Fibroblast of mammary gland (primary cell): ENCODE results near the gene ATP2C2.

ENCODE experiments used
- DNase-seq: peaks from one replicate; pipeline ENCODE4 v3.0.0-alpha.2; 2010; ENCODE audit warnings: low read depth
- H3K4me3 ChIP-seq: 2 replicates; pipeline ENCODE4 v1.5.1; 2011; ENCODE audit warnings: low read depth, mild to moderate bottlenecking, low read length, moderate library complexity; ENCODE audit not compliant: control insufficient read depth
- TF ChIP-seq, protein P1 (sequence below): conservative IDR thresholded peaks from 2 replicates; pipeline ENCODE4 v1.5.1; 2011; ENCODE audit warnings: low read depth, low read length, inconsistent platforms; ENCODE audit not compliant: control insufficient read depth, insufficient read depth

The ATP2C2 gene

DNA sequence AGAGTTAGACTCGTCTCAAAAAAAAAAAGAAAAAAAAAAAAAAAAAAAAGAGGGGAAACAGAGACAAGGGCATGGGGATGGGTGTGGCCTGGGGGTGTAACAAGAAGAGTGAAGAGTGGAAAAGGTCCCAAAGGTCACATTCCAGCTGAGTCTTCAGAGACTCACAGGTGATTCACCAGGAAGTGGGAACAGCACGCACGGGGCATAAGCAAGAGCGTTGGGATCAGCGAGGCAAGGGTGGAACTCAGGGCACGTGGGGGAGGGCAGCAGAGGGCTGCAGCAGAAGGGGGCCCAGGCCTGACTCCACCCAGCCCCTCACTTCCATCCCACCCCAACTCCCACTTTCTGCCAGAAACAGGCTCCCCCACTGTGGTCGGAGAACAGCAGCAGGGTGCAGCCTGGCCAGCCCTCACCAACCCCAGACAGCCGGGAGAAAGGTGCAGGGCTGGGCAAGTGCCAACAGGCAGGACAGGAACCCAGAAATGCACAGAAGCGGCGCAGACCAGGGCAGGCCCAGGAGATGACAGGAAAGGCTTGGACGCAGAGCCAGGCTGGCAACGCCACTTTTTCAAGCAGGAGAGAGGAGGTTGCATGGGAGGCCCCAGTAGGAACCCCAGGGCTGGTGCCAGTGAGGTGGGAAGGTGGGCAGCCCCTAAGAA, 132.9 kb downstream of the ATP2C2 start:
- TF ChIP-seq, protein P1, sequence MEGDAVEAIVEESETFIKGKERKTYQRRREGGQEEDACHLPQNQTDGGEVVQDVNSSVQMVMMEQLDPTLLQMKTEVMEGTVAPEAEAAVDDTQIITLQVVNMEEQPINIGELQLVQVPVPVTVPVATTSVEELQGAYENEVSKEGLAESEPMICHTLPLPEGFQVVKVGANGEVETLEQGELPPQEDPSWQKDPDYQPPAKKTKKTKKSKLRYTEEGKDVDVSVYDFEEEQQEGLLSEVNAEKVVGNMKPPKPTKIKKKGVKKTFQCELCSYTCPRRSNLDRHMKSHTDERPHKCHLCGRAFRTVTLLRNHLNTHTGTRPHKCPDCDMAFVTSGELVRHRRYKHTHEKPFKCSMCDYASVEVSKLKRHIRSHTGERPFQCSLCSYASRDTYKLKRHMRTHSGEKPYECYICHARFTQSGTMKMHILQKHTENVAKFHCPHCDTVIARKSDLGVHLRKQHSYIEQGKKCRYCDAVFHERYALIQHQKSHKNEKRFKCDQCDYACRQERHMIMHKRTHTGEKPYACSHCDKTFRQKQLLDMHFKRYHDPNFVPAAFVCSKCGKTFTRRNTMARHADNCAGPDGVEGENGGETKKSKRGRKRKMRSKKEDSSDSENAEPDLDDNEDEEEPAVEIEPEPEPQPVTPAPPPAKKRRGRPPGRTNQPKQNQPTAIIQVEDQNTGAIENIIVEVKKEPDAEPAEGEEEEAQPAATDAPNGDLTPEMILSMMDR, result no peak
- DNase-seq, result peak; percentile 79
- no peak overlapping the region for H3K4me3 ChIP-seq

DNA sequence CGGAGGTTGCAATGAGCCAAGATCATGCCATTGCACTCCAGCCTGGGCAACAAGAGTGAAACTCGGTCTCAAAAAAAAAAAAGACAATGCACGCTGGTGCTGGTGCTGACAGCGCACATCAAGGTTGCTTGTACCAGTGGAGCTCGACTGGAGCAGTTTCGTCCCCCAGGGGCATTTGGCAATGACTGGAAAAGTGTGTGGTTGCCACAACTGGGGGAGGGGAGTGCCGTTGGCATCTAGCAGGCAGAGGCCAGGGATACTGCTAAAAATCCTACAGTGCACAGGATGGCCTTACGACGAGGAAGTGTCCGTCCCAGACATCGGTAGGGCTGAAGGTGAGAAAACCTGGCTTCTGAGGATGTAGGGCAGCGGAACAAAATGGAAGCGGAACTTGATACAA, 133.7 kb downstream of the ATP2C2 start:
- no peak overlapping the region for H3K4me3 ChIP-seq
- TF ChIP-seq, protein P1, result no peak
- no peak for DNase-seq

DNA sequence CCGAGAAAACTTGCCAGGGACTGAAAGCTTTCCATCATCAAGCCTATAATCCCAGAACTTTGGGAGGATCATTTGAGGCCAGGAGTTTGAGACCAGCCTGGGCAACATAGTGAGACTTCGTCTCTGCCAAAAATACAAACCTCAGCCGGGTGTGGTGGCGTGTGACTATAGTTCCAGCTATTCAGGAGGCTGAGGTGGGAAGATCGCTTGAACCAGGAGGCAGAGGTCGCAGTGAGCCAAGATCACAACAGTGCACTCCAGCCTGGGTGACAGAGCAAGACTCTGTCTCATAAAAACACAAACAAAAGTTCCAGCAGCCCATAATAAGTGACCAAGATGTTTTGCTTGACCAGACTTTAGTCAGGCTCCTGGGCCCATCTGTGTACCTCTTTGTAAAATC, 134.2 kb downstream of the ATP2C2 start:
- TF ChIP-seq, protein P1, result no peak
- H3K4me3 ChIP-seq, result no peak overlapping the region
- DNase-seq, result peak; percentile 41

DNA sequence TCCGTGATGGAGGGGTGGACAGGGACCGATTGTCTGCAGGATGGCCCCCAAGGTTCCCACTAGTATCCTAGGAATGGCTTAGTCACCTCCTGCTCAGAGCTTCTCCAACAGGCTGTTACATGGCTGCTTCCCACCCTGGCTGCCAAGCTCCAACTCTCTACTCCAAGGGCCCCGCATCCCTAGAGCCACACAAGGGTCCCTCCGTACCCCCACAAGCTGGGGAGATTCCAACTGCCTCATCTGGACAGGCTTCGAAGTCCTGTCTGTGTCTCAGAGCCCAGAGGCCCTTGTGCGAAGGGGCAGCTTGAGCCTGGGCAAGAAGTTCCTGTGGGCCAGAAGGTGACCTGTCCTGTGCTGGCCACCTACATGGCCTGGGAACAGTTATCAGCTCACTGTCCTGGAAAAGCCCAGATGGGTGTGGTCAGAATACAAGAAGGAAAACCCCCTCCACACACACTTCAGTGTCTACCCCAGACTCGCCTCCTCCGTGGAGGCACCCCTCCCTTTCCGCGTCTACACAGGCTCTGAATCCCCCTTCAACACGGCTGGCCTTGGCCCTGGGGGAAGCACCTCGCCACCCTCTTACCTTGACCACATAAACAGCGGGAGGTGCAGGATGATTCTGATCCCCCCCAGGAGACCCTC, 135.5 kb downstream of the ATP2C2 start:
- peak overlapping the region; percentile 94 for H3K4me3 ChIP-seq
- peak; percentile 43 for DNase-seq

DNA sequence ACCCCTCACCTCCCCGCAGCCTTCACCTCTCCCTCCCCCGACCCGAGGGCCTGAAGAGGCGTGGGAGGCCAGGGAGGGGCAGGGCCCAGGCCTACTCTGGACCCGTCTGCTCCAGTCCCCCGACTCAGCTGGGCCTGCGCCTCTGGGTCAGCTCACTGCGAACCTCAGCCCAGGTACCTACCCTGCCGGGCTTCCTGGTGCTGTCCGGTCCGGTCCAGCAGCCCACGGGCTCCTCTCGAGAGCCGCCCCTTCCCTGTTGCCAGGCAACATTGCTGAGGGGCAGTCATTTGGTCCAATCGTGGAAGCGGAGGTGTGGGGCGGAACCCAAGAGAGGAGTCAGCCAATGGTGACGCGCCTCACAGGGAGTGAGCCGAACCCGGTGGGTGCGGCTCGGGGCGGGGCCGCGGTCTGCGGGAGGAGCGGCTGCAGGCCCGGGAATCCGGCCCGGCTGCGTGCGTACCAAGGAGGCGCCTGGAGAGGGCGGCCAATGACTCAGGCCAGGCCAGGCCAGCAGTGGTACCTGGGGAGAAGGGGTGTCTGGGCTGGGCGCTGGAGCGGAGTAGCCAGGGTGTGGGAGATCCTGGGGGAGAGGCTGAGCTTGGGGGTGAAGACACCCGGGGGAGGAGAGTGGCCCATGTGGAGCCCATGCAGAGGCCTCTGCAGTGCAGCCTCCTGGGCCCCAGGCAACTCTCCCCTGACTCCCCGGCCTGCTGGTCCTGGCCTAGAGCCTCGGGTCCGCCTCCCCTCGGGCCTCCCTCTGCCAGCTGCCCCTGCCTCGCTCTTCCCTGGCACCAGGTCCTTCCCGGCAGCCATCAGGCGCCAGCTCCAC, 136.3 kb downstream of the ATP2C2 start, which contains the start of gene MEAK7:
Gene MEAK7 (minus strand): TSS at position 240 of the 829 bp plus-strand sequence. CDS start 6,573 bp downstream, outside the sequence.
- TF ChIP-seq, protein P1, result no peak

More for the DNA sequence above, 135.5 kb downstream of the ATP2C2 start:
- TF ChIP-seq, protein P1, result no peak

More for the DNA sequence above, 136.3 kb downstream of the ATP2C2 start, which contains the start of gene MEAK7:
- peak; percentile 97 for DNase-seq
- peak within 1 kb of the TSS; percentile 94 for H3K4me3 ChIP-seq
